HG02610 (cell line): ENCODE results near the gene FSCN2.

Source experiments
- ATAC-seq: cut with Tn5 transposase; IDR thresholded peaks from one replicate; pipeline ENCODE4 v1.9.1; 2021; ENCODE audit warnings: mild to moderate bottlenecking, moderate library complexity; ENCODE audit not compliant: unreplicated experiment

FSCN2 gene

DNA sequence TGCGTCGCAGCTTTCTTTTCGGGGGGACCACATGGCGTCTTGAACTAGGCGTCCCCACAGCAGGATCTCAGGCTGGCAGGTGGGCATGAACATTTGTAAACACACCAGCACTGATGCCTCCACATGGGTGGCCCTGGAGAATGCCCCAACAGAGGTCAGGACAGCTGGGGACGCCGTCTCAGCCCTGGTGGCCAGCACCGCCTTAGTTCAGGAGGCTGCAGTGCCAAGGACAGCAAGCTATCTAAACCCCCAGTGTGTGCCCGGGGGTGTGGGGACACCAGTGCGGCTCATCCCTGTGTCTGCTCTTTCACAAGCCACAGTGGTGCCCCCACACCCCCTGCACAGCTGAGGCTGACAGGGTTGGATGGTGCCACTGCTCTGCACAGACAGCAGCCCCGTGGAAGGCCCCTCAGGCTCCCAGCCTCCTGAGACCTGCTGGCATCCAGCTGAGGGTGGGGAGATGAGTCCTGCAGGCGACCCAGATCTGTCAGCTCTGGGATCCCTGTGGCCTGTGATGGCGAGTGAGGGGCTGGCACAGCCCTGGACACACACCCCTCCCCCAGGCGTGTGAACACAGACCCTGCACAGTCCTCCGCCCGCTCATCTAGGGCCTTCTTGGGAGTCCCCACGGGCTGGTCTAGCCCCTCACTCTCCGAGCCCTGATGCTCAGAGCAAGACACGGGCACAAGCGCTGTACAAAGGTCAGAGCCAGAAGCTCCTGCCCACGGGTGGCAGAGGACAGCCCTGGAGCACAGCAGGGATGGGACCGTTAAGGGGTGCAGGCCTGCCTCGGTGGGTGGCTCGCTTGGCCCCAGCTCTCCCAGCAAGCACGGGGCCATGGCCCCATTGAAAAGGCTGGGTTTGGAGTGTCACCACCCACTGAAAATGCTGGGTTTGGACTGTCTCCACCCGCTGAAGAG lies 10.7 kb downstream of the FSCN2 start:
- no peak for ATAC-seq

DNA sequence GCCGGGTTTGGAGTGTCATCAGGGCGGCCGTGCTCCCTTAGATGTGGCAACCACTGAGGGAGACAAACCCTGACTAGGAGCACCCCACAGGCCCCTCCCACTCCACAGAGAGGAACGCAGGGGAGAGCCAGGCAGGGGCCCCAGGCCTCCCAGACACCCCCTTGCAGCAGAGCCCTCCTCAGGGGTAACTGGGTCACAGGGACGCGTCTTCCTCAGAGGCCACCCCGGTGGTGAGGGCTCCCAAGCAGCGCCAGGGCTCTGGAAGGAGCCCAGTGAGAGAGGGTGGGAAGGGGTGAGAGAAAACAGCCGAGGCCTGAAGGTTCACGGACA lies 11.4 kb downstream of the FSCN2 start:
- ATAC-seq: no peak

GRCh38 chr17:81539961-81540675 lies 11.9 kb downstream of the FSCN2 start:
- no peak for ATAC-seq

- no peak for ATAC-seq
Observed at GRCh38 chr17:81540676-81541027, 12.5 kb downstream of the FSCN2 start.

GRCh38 chr17:81541123-81541522 lies 12.9 kb downstream of the FSCN2 start:
- no peak for ATAC-seq

- ATAC-seq: no peak
Observed at GRCh38 chr17:81542431-81543338, 14.5 kb downstream of the FSCN2 start.

DNA sequence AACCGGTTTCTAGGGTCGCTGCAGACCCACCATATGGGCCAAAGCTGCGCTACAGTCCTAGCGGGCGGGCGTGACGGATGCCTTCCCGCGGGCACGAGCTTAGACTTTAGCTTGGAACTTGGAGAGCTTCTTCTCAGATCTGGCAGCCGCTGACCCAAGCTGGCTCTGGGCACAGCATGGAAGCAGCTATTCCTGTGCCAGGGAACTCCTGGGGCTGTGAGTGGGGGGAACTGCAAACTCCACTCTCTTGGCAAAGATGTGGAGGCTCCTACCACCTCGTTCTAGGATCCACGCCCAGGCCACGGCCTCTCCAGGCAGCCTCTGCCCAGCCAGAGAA lies 15.1 kb downstream of the FSCN2 start:
- ATAC-seq: no peak

DNA sequence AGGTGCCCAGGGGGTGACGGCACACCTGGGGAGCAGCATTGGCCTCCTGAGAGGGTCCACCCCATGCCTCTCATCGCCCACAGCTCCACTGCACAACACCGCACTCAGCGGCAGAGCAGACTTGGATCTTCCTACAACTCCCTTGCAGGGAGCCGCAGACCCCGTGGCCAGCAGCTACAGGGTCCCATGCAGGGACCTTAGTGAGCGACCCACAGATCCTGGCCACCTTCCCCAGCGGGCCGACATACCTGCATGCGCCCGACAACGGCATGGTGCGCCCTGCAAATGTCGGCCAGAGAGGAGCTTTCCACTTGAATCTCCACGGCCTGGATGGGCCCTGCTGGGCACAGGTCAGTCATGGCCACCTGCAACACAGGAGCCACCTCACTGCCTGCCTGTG lies 15.6 kb downstream of the FSCN2 start:
- no peak for ATAC-seq

GRCh38 chr17:81544281-81544974 lies 16.3 kb downstream of the FSCN2 start:
- no peak for ATAC-seq

DNA sequence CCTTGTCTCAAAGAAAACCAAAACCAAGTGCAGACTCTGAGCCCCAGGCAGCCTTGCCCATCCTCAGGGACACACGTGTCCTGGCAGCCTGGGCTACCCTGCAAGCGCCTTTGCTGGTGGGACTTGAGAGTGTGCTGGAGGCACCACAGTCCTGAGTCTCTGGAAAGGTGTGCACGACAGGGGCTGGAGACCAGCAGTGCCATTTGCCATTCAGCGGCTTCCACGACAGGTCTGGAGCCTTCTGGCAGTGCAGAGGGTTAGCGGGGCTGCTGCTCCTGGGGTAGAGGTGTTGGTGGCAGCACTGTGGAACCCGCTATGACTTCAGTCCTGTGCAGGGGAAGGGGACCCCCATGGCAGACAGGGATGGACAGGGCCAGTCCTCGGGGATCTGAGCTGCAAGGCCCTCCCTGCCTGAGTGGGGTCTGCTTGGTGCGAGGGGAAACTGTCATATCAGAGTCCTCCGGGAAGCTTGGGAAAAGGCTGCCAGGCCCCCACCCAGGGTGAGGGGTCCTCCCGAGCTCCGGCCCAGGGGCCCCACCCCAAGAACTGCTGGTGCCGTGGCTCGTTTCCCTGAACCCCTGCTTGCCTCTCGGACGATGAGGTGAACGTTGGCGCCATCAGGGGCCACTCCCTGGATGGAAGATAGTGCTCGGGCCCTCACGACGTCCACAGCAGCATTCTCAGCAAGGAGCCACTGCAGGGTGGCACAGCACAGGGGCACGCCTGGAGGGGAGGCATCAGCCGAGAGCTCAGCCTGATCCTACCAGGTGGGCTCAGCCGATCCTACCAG lies 17.2 kb downstream of the FSCN2 start:
- ATAC-seq: no peak

- no peak for ATAC-seq
Observed at GRCh38 chr17:81546906-81547613, 18.9 kb downstream of the FSCN2 start.

DNA sequence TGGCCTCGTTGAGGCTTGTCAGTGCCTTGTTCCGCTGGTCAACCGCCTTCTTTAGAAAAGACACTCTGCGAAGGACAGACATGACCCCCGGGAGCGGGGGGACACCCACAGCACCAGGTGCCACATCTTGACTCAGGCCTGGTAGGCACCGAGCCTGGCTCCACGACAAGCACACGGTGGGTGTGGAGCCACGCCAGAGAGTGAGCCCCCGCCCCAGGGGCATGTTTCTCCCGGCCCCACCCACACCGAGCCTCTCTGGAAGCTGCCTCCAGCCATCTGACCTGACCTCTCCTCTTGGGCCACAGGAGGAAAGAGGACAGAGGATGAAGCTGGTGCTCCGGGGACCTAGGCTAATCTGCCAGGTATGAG lies 19.4 kb downstream of the FSCN2 start:
- ATAC-seq: no peak

DNA sequence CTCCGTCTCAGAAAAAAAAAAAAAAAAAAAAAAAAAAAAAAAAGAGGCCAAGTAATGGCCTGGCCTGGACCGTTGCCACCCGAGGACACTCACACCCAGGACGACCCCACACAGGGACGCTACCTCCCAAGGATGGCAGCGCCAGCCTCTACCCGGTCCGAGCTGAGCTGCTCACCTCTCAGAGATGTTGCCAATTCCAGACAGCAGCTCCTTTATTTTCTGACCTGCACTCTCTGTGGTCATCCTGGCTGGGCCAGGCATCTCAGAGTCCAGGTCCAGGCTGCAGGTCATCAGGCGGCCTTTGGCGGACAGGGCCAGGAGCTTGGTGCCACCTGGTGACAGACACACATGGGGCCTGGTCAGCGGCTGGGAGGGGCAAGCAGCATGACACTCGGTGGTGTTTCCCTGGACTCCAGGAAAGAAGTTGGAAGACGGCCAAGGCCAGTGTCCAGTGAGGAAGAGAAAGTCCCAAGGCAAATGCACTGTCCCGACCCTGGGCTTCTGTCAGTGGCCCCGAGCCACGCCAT lies 20.9 kb downstream of the FSCN2 start:
- no peak for ATAC-seq

DNA sequence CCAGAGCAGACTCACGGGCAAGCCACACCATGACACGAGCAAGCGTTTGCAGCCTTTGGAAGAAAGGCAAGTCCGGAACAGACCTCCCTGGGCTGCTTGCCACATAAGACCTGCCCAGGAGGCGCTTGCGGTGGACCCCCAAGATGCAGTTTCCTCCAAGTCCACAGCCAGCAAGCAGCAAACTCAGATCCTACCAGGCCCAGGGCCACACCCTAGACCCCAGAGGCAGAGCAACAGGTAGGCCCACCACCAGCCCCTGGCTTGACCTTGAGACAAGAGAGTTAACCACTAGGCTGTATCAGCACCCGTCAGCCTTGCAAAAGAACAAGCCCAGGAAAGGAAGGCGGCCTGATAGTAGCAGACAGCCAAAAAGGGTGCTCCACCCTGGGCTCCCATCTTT lies 21.6 kb downstream of the FSCN2 start:
- no peak for ATAC-seq

- ATAC-seq: no peak
Observed at GRCh38 chr17:81550285-81550684, 22.1 kb downstream of the FSCN2 start.

GRCh38 chr17:81550830-81551457 lies 22.8 kb downstream of the FSCN2 start:
- ATAC-seq: no peak

- ATAC-seq: peak; percentile 10
Observed at GRCh38 chr17:81551458-81552243, 23.5 kb downstream of the FSCN2 start.
